H1 (cell line): Measurements from ENCODE around the gene ELMOD1. TPM values are rescaled to one million over a fixed set of nuclear protein-coding genes. Genes with fewer than 3 reads are reported as not detected.

Experiments
- BACH1 ChIP-seq: IDR thresholded peaks from 2 replicates; pipeline ENCODE4 v1.6.1; 2012; ENCODE audit warnings: low read length, improper control_type of control experiment
- SIX5 ChIP-seq: IDR thresholded peaks from 2 replicates; pipeline ENCODE4 v1.6.1; 2011; ENCODE audit warnings: mild to moderate bottlenecking, low read depth, low read length
- SP2 ChIP-seq: IDR thresholded peaks from 2 replicates; pipeline ENCODE4 v1.6.1; 2012; ENCODE audit warnings: mild to moderate bottlenecking, low read length, inconsistent platforms
- SUZ12 ChIP-seq: fragments of 200-600 bp; sonication (generic); IDR thresholded peaks from 2 replicates; pipeline ENCODE4 v1.6.1; 2012; ENCODE audit warnings: mild to moderate bottlenecking, inconsistent platforms, low read length, moderate library complexity, mixed read lengths
- TBP ChIP-seq: IDR thresholded peaks from 2 replicates; pipeline ENCODE4 v1.6.1; 2011; ENCODE audit warnings: low read depth, low read length, improper control_type of control experiment
- polyA plus RNA-seq, 7 experiments: library from polyadenylated mRNA; depleted of rRNA in 3 of 7; stranded (reverse) in 5 of 7; unstranded in 2 of 7; fragments of >200 nt in 5 of 7; fragments of 200-250 nt in 2 of 7; gene quantifications; 1 replicate in 5 of 7; 2 replicates in 1 of 7; 4 replicates in 1 of 7; pipeline versions ENCODE4 v1.2.1 to v1.2.3, GENCODE V29; 2011 to 2013; ENCODE audit warnings: missing spikeins in 2 of 7, mixed read lengths in 2 of 7
- total RNA-seq: library from RNA; stranded (reverse); fragmentation: NEBNext Ultra II Directional; extraction: Animal tissue kit (Norgen Biotek cat#: 25700); gene quantifications from 2 replicates; pipeline ENCODE4 v1.2.1, GENCODE V29; 2021

Gene ELMOD1
- total and polyA plus RNA-seq, 2 of the 8 experiments (the other 6 are each of a cell fraction or from before 2014, with no cell fraction given) = 0.47 to 1.6 TPM

DNA sequence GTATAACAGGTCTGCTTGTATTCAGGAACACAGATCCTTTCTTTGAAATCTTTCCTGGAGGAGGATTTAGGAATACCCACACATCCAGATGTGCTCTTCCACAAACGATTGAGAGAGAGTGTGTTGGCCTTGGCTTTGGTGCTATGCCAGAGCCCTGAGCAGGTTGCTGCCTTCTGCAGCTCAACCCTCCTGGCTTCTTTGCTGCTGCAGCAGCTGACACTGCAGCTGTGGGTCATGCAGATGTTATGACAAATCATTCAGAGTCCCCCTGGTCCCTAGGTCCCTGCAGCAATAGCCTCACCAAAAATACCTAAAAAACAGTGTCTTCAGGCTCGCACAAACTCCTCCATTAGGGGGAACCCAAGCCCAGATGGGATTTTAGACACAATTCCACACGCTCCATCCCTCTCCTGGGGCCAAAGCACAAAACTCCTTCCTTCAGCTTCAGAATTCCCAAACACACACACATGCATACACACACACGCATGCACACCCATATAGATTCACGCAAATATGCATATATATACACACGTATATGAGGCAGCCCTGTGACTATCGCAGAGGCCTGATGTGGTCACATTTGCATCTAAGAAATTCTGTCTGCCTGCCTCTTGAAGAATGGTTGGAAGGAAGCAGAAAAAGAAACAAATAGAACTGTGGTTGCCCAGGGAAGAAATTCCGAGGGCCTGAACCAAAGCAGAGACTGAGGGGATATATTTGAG lies 85.5 kb downstream of the ELMOD1 start (continued):
- TF ChIP-seq SUZ12 (no peak), SP2 (no peak), TBP (no peak), SIX5 (no peak), BACH1 (no peak)
- TF ChIP-seq, all 59 proteins: peak for 0
